HT-29 (cell line): ENCODE results near the gene GSTM1. TPM values are rescaled to one million over a fixed set of nuclear protein-coding genes. Genes with fewer than 3 reads are reported as not detected.
A peak's percentile ranks its signal among the peaks of the same experiment; 100 is the strongest.

Experiments used
- DNase-seq: peaks from one replicate; pipeline ENCODE4 v3.0.0-alpha.2; 2015; ENCODE audit warnings: low spot score
- total RNA-seq: library from RNA; depleted of rRNA; stranded (reverse); fragments of >200 nt; shearing (Covaris generic); gene quantifications from 2 replicates; pipeline ENCODE4 v1.2.3, GENCODE V29; 2014; rRNA removed

The GSTM1 gene
- total RNA-seq, 1 experiment from 2014 or later, result not detected

DNA sequence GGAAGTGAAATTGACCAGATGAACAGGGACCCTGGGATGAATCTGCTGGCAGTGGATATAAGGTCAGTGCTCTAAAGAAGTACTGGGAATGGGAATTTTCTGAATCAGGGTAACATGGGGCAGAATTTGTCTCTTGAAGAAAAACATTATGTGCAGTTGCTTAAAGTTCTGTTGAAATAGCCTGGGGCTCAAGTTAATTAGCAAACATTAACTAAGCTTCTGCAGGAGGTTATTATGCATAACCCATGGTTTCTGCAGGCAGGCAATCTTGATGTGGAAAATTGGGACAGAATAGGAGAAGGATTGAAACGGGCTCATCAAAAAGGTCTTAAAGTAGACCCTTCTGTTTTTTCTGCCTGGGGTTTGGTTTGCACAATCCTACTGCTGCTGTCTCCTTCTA lies 38.4 kb downstream of the GSTM1 start:
- DNase-seq, result no peak

DNA sequence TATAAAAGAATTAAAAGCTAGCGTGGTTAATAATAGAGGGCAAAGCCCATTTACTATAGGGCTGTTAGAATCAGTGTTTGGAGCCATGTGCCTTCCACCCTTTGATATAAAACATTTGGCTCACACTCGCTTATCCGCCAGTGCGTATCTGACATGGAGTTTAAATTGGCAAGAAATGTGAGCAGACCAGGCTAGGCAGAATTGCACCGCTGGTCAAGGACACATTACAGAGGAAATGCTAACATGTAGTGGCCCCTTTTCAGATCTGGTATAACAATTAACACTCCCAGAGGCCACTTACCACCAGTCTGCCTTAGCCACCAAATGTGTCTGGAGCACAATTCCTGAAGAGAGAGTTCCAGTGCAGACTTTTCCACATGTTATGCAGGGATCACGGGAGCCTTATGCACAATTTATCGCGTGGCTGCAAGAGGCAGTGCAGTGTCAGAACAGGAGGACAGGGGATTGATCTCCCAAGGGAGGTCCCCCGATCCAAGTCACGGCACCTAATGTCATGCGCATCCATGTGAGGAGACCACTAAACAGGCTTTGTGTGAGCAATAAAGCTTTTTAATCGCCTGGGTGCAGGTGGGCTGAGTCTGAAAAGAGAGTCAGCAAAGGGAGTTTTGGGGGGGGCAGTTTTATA lies 39.2 kb downstream of the GSTM1 start:
- DNase-seq, result no peak

DNA sequence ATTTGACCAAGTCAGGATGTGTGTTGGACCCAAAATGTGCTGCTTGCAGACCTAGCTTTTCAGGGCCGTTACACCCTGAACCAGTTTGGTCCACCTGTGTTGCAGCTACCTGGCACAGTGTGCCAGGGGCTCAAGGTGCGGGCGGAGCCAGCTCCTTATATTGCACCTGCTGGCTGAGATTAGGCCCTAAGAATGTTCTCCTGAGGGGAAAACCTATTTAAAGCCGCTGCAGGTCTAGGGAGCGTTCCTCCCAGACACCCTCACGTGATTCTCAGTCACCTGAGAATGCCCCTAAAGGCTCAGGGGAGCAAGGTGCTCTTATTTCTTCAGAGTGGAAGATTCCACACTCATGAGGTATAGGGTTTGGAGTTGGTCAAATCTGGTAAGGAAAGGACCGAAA lies 41.3 kb downstream of the GSTM1 start:
- DNase-seq, result no peak

DNA sequence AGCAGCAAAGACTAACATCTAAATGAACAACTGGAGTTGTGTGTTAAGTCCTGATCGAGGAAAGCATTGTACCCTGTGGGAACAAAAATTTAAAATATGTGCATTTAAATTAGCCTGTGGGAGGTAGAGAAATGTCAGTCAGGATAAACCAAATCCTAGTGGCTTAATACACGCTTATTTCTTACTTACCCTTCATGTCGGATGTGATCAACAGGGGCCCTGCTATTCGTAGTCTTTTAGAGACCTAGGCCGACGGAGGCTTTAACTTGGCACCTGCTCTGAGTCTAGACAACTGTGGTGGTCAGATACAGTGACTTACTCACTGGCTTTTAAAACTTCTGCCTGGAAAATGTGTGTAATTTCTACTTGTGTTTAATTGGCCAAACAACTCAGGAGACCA lies 43.0 kb downstream of the GSTM1 start:
- DNase-seq, result no peak

DNA sequence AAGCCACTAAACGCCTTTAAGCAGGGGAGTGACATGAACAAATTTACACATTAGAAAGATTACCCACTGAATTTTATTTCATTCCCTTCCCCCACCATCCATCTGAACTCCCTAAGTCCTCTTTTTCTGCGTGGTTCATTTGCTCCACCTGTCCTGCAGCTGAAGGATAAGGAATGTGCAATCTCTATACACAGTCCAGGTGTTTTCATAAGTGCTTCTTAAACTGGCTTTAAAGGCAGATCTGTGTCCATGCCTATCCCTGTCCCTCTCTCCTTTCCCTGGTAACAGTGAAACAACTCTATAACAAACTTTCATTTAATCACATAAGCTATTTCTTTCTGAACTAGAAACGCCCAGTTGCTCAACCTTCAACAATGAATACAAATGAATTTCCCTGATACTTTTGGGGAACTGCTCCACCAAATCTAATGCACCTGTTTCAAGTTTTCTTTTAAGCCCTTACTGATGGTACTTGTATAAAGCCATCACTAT lies 44.8 kb downstream of the GSTM1 start:
- DNase-seq, result peak; percentile 67

DNA sequence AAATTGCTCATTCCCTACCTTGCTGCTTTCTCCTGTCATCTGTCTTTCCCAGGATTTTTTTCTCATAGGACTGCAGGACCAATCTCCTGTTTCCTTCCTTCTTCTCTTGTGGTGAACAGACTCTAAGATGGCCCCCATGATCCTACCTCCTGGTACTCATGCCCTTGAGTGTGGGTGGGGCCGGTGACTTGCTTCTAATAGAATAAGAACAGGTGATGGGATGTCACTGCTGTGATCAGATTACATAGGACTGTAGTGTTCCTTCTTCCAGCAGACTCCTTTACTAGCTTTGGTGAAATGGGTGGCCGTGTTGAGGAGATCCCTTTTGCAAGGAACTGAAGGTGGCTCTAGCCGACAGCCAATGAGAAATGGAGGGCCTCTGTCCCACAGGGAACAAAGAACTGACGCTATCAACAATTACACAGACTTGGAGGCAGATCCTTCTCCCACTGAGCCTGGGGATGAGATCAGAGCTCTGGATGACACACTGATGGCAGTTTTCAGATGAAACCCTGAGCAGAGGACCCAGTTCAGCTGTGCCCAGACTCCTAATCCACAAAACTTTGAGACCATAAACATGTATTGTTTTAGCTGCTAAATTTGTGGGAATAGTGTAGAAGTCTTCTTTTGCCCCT lies 45.7 kb downstream of the GSTM1 start:
- no peak for DNase-seq

DNA sequence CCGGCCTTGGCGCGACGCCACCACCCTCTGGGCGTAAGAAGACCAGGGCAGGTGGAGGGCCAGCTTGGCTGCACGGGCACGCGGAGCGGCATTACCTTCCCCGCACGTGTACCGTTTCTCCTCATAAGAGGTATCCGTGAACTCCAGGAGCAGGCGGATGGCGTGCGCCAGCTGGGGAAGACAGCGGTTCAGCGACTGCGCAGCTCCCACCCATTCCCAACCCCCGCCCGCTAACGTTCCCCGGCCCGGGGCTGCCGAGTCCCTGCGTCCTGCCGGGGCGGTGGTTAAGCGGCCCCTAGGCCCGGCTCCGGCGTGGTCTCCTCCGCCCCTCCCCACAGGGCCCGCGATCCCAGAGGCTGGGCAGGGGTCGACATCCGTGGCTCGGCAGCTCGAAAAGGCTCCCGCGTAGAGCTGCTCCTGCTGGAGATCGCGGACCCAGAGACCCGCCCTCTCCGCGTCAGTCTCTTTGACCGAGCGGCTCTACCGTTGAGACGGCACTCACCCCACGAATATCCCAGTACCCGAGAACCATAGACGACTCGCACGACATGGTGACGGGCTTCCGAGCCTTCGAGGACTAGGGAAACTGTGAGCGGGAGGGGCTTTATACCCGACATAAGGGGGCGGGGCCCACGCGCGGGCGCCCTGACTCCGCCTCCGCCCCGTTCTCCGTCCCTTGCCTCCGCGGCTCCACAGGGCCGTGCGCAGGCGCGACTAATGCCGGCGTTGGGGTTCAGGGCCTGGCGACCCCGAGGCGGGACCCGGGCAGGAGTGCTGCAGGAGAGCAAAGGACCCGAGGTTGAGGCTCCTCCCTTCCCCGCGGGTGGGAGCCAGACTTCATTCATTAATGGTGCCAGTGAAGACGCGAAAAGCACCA lies 52.4 kb downstream of the GSTM1 start:
- DNase-seq, result no peak

DNA sequence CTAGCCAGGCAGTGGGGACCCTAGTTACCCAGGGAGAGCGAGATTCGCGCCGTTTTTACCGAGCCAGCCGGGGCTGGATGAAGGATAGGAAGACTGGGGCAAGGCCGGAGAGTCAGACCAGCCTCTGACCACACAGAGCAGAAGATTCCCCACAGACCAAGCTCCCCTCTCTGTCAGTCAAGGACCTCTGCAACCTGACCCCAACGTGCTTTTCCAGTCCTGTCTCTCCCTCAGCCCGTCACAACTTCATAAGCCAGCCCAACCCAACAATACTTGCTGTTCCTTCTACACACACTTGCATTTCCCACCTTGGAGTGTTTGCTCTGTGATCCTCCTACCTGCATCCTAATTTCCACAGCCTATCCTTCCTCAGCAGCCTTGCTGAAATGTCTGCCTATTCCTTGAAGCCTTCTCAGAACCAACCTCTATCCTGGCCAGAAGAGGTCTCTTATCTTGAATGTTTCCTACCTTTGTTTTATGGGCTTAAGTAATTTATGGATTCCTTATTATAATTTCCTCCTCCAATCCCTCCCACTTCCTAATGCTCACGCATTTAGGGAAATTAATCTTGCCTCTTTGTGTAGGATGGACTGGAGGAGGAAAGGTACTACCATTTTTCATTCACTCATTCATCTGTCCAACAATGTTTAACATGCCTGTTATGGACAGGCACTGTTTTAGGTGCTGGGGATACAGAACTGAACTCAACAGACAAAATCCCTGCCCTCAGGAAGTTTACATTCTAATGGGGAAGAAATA lies 53.2 kb downstream of the GSTM1 start, which contains the start of gene GSTM3:
Gene GSTM3 (minus strand): TSS at position 424 of the 759 bp plus-strand sequence. CDS start 751 bp downstream, outside the sequence.
- no peak for DNase-seq

Other genes with a start within 250 kb of the GSTM1 start
- not detected in 2 replicates for gene SYPL2, start 221.3 kb upstream of the GSTM1 start, total RNA-seq
- 10.8 and 14.1 TPM in 2 replicates for gene ATXN7L2, start 203.9 kb upstream of the GSTM1 start, total RNA-seq
- gene CYB561D1, start 193.7 kb upstream of the GSTM1 start, total RNA-seq, result 5.9 TPM in 2 replicates
- 1.1 and 1.2 TPM in 2 replicates for gene AMIGO1, start 178.1 kb upstream of the GSTM1 start, total RNA-seq
- gene GPR61, start 147.9 kb upstream of the GSTM1 start, total RNA-seq, result 0.18 TPM in 1 of 2 replicates, not detected in the other
- gene GNAI3, start 139.2 kb upstream of the GSTM1 start, total RNA-seq, result 3.8 and 3.9 TPM in 2 replicates
- not detected in 2 replicates for gene GNAT2, start 68.2 kb upstream of the GSTM1 start, total RNA-seq
- 93.4 and 94.2 TPM in 2 replicates for gene AMPD2, start 68.0 kb upstream of the GSTM1 start, total RNA-seq
- 2.5 and 4.5 TPM in 2 replicates for gene GSTM4, start 31.7 kb upstream of the GSTM1 start, total RNA-seq
- not detected in 2 replicates for gene GSTM2, start 19.8 kb upstream of the GSTM1 start, total RNA-seq
- gene GSTM5, start 24.4 kb downstream of the GSTM1 start, total RNA-seq, result not detected in 2 replicates
- not detected in 2 replicates for gene GSTM3, start 53.2 kb downstream of the GSTM1 start, total RNA-seq
- 107 and 120 TPM in 2 replicates for gene EPS8L3, start 76.1 kb downstream of the GSTM1 start, total RNA-seq
- gene CSF1, start 223.0 kb downstream of the GSTM1 start, total RNA-seq, result 0.68 and 5.4 TPM in 2 replicates